ENCODE data around the gene SERPIND1.

The SERPIND1 gene

DNA sequence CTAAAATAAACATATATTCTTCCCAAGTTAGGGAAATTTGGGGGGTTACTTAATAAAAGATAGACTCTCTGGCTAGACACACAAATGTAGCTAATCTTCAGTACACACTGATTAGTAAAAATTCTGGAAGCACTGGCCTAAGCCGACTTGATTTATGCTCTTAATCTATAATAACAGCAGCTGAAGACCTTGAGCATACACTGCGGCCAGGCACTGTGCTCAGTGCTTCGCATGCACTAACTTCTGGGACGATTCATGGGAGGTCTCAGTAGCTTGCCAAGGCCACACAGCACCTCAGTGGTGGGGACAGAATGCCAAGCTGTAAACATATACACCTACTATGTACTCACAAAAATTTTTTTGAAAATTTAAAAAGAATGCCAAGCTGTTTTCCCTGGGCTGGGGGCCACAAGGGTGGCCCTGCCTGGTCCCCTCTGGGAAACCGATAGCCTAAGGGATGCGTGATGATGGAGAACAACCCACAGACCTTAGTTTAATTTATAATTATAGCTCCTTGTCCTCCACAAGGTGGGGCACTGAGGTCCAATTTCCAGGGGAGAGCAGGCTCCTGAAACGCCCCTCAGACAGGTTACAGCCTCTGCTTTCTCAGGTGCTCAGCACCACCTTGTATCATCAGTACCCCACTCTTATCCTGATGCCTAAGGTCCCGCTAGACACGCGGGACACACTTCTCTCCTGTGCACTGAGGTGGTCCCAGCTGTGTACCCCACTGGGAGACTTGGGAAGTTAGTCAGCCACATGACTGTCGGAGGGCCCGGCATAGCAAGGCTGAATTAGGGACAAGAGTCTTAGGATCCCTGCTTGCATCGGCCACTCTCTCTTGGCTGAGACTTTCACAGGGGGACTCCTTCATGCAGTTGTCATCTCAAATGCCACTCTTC is 20.1 kb downstream of the SERPIND1 start:
- no peak for DNase-seq

DNA sequence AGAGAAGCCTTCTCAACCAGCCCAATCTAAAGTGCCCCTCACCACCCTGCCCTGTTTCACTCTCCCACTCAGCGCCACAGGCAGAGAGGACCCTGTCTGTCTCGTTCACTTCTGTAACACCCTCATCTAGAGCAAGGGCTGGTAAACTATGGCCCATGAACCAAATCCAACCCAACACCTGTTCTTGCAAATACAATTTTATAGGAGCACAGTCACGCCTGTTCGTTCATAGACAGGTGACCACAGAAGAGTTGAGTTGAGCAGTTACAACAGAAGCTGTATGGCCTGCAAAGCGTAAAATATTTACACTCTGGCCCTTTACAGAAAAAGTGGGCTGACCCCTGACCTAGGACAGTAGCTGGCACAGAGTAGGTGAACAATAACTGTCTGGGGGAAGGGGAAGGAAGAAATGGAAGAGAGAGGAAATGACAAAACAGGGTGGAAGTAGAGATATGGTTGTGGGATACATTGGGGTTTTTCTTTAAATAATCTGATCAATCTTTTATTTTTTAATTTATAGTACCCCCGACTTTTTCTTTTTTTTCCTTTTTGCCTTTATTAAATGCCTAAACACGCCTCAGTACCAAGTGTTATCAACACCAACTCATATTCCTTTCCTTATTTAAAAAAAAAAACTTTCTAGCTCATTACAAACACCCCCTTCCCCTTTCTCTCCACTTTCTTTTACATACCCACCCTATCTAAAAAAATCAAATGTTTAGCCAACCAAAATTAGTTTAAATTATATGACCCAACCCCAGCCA is 20.9 kb downstream of the SERPIND1 start:
- no peak for DNase-seq

GRCh38 chr22:20796731-20797130 is 22.8 kb downstream of the SERPIND1 start:
- no peak for DNase-seq

- DNase-seq: no peak
Observed at GRCh38 chr22:20798218-20798617, 24.3 kb downstream of the SERPIND1 start.

DNA sequence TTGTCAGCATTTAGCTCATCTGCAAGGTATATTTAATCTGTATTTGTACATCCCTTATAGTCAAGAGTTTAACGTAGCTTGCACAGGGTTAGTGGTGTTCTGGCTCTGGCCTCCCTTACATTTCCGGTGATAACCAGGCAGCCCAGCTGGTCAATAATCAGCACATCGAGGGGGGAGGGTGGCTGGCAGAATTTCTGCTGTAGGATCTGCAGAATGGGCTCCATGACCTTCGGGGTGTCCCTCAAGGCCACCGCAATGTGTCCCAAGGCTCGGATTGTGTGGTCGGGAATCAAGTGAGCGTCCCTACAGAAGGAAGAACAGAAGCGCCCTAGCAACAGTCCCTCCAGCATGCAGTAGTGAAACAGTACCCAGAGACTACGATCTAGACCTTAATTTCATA is 25.1 kb downstream of the SERPIND1 start:
- no peak for DNase-seq

- DNase-seq: no peak
Observed at GRCh38 chr22:20799449-20799848, 25.5 kb downstream of the SERPIND1 start.

DNA sequence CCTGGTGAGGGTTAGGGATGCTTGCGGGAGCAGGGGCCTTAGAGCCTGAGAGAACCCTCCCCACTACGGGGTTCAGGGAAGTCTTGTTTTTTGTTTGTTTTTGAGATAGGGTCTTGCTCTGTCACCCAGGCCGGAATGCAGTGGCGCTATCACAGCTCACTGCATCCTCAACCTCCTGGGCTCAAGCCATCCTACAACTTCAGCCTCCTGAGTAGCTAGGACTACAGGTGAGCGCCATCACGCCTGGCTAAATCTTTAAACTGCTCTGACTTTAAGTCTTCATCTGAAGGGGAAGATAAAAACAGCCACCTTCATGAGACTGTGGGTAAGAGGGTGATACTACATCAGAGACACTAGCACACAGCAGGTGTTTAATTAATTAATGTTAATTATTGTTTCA is 28.5 kb downstream of the SERPIND1 start:
- no peak for DNase-seq

GRCh38 chr22:20802922-20803553 is 29.1 kb downstream of the SERPIND1 start:
- DNase-seq: no peak

DNA sequence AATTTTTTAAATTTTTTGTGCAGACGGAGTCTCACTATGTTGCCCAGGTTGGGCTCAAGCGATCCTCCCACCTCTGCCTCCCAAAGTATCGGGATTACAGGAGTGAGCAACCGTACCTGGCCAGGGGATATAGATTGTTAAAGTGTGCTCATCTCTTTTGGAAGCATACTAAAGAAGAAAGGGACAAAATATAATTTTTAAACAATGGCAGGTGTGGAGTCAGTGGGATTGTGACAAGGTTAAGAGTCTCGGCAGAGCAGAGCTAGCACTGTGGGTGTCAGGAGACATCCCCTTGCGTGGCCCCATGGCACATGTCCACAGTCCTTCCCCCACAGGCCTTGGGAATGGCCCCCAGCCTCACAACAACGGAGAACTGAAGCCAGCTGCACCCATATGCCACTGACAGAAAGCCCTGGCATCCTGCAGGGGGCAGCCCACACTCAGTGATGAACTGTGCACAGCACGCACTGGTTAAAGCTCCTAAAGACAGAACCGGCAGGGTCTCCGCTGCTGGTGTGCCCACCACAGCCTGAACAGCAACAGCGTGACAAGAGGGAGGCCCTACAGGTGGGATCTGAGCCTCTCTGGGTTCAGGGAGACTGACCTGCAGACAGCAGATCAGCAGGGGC is 29.9 kb downstream of the SERPIND1 start:
- DNase-seq: peak; percentile 55

DNA sequence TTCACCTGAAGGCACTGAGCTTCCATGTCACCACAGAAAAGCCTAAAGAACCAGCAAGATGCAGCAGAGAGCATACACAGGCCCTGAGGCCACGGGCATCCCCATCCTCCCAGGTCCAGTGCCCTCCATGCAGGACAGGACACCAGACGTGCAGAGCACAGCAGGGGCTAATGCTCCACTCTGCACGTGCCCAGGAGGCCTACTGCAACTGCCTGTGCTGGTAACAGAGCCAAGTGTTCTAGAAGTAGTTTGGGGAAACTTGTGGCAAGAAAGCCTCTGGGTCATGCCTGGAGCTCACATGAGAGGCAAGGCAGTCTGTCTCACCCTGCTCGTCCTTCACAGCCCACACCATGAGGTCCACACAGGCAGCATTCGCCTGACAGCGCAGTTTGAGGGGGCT is 30.7 kb downstream of the SERPIND1 start:
- DNase-seq: no peak

- DNase-seq: peak; percentile 40
Observed at GRCh38 chr22:20805972-20806471, 32.1 kb downstream of the SERPIND1 start.

DNA sequence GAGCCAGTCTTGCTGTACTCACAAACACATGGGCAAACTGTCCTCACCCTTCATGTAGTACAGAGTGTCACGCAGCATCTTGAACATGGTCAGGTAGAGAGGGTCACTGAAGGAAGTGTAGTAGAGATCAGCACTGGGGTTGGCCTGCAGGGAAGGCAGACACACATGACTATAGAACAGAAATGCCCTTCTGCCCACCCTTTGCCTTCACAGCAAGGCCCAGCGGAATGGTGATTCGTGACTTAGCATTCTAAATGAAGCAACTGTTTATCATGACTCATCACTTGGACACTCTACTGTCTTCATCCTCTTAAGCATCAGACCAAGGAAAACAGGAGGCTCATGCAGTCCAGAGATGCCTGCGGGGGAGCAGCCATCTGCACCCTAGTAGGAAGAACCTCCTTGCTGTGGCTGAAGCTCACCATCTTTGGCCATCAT is 33.4 kb downstream of the SERPIND1 start:
- DNase-seq: no peak

DNA sequence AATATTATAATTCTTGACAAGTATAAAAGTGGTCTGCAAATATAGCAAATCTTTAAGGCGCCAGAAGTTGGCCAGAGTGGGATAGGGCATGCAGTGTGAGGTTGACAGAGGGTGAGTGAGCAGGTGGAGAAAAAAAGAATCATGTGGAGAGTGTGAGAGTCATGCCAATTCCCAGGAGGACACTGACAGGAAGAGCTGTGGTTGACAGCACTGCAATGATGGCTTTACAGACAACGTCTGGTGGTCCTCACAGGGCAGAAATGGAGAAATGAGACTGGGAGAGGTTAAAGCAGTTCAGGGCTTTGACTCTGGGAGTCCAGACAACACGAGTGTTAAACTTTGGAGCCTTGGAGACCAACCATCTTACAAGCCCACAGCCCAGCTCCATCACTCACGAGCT is 34.9 kb downstream of the SERPIND1 start:
- no peak for DNase-seq

DNA sequence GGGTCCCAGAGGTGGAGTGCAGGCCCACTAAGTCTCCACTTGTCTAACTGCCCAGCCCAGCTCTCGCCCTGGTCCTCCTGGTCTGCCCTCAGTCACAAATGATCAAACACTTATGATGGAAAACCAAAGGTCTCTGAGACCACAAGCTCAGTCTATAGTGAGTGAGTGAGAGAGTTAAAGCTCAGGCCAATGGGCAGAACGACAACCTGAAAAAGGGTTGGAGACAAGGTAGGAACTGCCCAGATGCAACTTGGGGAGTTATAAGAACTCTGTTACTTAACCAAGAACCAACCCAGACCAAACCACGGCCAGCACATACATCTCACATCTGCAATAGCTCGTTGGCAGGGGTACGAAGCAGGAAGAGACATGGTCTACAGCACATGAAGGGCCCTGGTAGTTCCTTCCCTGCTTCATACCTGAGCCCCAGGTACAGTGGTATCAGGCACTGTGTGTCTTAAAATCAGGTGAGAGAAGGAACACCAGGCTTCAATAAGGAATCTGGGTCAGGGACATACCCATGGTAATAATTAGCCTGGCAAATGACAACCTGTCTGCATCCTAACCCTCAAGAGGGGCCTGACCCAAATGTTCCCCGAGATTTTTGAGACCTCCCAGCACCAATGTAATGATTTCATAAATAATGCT is 35.7 kb downstream of the SERPIND1 start:
- DNase-seq: no peak

DNA sequence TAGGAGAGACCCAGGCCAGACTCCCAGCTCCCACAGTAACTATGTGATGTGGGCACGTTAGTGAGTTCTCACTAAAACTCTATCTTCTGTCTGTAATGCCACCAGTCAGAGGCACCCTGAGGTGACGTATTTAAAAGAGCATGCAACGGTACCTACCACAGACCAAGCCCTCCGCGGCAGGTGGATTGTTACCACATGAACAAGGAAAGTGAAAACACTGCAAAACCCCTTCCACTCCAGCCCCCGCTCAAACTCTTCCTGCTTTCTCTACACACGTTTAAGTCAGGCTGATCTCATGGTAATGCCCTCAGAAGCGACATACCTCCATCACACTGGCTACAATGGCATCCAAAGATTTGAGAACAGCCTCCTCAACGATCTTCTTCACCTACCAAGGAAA is 36.7 kb downstream of the SERPIND1 start:
- DNase-seq: peak; percentile 54

DNA sequence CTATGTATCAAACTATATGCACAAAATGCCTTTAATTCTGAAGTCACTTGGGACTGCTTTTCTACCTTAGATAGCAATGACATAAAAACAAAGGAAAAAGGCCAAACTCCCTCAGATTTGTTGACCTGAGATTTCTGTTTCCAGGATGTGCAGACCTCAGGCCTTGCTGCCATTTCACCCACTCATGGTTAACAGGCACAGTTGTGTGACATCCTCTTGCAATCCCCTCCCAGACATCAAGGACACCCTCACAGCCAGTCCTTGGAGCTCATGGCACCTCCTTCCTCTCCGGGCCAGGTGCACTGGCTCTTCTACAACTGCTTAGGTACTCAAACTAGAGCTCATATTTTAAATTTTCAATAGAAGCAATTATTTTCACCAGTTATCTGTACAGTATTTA is 37.3 kb downstream of the SERPIND1 start:
- DNase-seq: no peak

- no peak for DNase-seq
Observed at GRCh38 chr22:20811971-20812660, 38.2 kb downstream of the SERPIND1 start.

DNA sequence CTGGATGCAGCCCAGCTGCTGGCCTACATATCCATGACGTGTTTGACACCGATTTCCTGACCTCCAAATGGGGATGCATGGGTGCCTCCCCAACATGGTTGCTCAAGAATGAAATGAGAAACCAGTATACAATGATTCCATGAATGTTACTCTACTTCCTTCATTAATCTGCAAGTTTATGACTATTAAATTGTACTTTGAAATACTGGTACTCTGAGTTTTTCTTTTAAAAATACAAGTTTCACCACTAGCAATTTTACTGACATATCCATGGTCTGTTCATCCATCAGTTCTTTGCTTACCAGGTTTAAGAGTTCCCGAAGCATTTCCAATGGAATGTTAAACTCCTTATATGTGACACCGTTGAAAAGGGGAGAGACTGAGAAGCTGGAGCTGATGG is 39.1 kb downstream of the SERPIND1 start:
- no peak for DNase-seq

DNA sequence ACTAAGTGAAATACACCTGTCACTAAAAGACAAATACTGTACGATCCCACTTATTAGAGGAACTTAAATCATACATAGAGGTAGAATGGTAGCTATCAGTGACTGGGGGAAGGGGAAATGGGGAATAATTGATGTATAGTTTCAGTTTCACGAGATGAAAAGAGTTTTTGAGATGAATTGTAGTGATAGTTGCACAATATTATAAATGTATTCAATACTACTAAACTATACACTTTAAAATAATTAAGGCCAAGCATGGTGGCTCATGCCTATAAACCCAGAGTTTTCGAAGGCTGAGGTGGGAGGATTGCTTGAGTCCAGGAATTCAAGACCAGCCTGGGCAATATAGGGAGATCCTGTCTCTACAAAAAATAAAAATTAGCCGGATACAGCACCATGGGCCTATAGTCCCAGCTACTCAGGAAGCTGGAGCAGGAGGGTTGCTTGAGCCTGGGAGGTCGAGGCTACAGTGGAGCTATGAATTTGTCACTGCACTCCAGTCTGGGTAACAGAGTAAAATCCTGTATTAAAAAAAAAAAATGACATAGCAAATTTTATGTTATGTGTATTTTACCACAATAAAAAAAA is 40.4 kb downstream of the SERPIND1 start:
- no peak for DNase-seq

GRCh38 chr22:20815477-20816050 is 41.7 kb downstream of the SERPIND1 start:
- DNase-seq: no peak

- DNase-seq: no peak
Observed at GRCh38 chr22:20816559-20816958, 42.6 kb downstream of the SERPIND1 start.

Data from stimulated activated CD8-positive, alpha-beta memory T cell treated with anti-CD3 and anti-CD28 coated beads, Interleukin-4, amount 100 ng/mL, for 48 hours (primary cell).